Medulla oblongata (tissue), 1 donor: Measurements from ENCODE around the gene MACROD1.

Experiments used
- DNase-seq: peaks from one replicate; pipeline ENCODE4 v3.0.0-alpha.2; 2015; ENCODE audit errors: extremely low spot score

The MACROD1 gene

DNA sequence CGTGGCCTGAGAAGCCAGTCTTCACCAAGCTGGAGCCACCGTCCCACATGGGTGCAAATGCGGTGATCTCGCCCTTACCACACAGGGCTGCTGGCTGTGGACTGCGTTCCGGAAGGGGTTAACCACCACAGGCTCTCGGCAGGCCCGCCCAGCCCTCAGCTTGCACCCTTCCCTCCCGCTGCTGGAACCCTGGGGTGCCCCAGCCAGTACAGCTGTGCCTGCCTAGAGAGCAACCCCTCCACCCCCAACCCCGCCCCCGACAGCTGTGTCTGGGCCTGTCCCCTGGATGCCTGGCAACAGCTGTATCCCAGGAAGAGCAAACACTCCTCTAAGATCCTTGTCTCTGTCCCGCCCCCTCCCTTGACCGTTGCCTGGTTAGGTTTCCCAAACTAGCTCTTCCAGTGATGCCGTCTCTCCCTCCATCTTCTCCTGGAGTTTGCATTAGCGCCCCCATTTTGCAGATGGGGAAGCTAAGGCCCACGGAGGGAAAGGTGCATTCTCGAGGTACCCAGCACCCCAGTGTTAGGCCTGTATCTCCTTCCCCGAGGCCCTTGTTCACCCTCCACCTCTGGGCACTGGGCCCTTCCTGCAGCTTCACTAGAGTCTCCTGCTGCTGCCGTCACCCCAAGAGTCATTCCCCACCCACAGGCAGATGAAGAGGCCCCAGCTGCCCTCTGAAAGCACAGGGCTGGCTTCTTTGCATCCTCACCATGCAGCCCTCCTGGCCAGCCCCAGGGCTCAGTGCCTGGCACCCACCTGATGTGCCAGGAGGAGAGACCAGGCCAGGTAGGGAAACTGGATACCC lies 204.1 kb downstream of the MACROD1 start:
- DNase-seq = no peak

DNA sequence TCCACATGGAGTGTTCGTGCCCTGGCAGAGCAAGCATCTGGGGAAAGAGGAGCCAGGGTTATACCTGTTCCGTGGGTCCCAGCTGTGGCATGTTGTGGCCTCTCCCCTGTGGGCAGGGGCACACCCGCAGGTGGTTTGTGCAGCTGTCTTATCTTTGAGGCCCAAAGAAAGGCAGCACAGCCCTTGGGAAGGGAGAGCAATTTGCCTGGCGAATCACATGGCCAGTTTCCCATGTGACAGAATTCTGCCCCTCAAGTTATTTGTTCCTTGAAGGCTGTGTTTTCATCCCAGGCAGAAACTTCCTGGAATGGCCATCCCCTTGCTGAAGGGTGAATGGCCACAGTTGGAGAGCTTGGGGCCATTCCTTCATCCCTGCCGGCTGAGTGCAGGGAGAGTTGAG lies 207.9 kb downstream of the MACROD1 start:
- no peak for DNase-seq

DNA sequence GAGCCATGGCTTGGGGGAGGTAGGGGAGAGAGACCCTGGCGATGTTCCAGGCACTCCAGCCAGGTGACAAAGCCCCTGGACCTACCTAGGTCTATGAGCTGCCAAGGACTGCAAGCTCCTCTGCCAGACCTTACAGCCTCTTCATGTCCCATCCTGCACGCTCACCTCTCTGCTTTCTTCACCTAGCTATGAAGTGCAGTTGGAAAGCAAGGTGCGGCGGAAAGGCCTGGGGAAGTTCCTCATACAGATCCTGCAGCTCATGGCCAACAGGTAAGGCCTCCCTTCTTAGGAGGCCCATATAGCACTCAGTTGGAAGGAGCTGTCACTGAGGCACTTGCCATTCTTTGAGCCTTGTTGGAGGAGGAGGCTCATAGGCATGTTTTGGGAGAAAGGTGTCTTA lies 213.3 kb downstream of the MACROD1 start:
- DNase-seq = no peak

DNA sequence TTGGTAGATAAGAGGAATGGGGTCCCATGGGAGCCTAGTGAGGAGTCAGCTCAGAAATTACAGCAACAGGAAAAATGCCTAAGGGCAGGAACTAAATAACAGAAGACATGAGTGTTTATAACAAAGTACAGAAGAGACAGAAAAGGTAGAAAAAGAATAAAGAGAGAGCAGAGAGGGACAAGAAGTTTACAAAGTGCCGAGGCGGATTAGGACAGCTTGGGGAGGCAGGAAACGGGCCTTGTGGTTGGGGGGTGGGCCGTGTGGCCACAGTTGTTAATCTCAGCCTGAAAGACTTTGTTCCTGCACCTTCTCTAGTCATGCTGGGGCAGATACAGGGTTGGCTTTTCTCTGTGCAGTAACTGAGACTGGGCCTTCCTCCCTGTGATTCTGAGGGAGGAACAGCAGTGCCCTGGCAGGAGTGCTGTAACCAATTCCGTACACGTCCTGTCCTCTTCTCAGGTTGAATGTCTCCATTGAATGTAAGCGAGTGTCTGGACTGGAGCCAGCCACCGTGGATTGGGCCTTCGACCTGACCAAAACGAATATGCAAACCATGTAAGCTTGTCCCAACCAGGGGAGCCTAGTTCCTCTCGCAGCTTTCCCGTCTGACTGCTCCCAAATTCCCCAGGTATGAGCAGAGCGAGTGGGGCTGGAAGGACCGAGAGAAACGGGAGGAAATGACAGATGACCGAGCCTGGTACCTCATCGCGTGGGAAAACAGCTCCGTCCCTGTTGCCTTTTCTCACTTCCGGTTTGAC lies 214.0 kb downstream of the MACROD1 start:
- no peak for DNase-seq
